IMR-90 (cell line): Measurements from ENCODE around the gene PRRG2.

Experiments used
- CHD1 ChIP-seq: IDR thresholded peaks from 2 replicates; pipeline ENCODE4 v1.6.1; 2012; ENCODE audit warnings: low read depth, low read length, improper control_type of control experiment
- FOS ChIP-seq: fragments of 150-350 bp; IDR thresholded peaks from 2 replicates; pipeline ENCODE4 v1.6.1; 2016; ENCODE audit warnings: low read depth, low read length
- MAFK ChIP-seq: IDR thresholded peaks from 2 replicates; pipeline ENCODE4 v1.6.1; 2012; ENCODE audit warnings: low read depth, low read length, improper control_type of control experiment
- MXI1 ChIP-seq: IDR thresholded peaks from 2 replicates; pipeline ENCODE4 v1.6.1; 2012; ENCODE audit warnings: low read depth, mild to moderate bottlenecking, low read length, moderate library complexity, borderline replicate concordance
- POLR2A ChIP-seq: IDR thresholded peaks from 2 replicates; pipeline ENCODE4 v1.6.1; 2012; ENCODE audit warnings: mild to moderate bottlenecking, low read depth, low read length
- RFX5 ChIP-seq: IDR thresholded peaks from 2 replicates; pipeline ENCODE4 v1.8.0; 2012; ENCODE audit warnings: low read depth, mild to moderate bottlenecking, low read length, moderate library complexity
- TF ChIP-seq, protein P1 (sequence below): conservative IDR thresholded peaks from 2 replicates; pipeline ENCODE4 v1.5.1; 2012; ENCODE audit warnings: mild to moderate bottlenecking, low read depth, low read length, improper control_type of control experiment

DNA sequence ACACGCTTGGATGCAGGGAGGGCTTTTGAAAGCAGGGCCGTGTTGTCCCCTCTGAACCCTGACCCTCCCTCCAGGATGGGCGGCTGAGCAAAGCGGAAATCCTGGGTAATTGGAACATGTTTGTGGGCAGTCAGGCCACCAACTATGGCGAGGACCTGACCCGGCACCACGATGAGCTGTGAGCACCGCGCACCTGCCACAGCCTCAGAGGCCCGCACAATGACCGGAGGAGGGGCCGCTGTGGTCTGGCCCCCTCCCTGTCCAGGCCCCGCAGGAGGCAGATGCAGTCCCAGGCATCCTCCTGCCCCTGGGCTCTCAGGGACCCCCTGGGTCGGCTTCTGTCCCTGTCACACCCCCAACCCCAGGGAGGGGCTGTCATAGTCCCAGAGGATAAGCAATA lies 38.1 kb upstream of the PRRG2 start:
- TF ChIP-seq, protein P1, sequence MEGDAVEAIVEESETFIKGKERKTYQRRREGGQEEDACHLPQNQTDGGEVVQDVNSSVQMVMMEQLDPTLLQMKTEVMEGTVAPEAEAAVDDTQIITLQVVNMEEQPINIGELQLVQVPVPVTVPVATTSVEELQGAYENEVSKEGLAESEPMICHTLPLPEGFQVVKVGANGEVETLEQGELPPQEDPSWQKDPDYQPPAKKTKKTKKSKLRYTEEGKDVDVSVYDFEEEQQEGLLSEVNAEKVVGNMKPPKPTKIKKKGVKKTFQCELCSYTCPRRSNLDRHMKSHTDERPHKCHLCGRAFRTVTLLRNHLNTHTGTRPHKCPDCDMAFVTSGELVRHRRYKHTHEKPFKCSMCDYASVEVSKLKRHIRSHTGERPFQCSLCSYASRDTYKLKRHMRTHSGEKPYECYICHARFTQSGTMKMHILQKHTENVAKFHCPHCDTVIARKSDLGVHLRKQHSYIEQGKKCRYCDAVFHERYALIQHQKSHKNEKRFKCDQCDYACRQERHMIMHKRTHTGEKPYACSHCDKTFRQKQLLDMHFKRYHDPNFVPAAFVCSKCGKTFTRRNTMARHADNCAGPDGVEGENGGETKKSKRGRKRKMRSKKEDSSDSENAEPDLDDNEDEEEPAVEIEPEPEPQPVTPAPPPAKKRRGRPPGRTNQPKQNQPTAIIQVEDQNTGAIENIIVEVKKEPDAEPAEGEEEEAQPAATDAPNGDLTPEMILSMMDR = no peak
- no peak for TF ChIP-seq POLR2A
- TF ChIP-seq MXI1 = no peak
- TF ChIP-seq MAFK = no peak
- no peak for TF ChIP-seq CHD1
- no peak for TF ChIP-seq FOS
- TF ChIP-seq RFX5 = no peak
